ENCODE results near the gene CFAP221.

GRCh38 chr2:119681203-119681867 lies 137.1 kb downstream of the CFAP221 start:
- no peak for TF ChIP-seq POLR2A (IDR thresholded peaks at IDR 0.05)
- TF ChIP-seq CTCF (IDR thresholded peaks at IDR 0.05) = no peak
